HEK293 (cell line): ENCODE data around the gene CHRNA9.

ENCODE experiments used
- CTCF ChIA-PET: fragments of 350-600 bp; formaldehyde crosslinking; extraction: SDS; loops from one replicate; lab custom pipeline; 2021; ENCODE audit warnings: antibody characterized with exemption; lab: Yijun Ruan, JAX
- POLR2A ChIA-PET: fragments of 300-600 bp; formaldehyde crosslinking; extraction: SDS; loops from one replicate; lab custom pipeline; 2020; ENCODE audit warnings: antibody characterized with exemption, inconsistent platforms; lab: Yijun Ruan, JAX
- H3K27ac ChIP-seq: fragments of 200-500 bp; sonication (Bioruptor generic); 2 replicates; pipeline ENCODE4 v1.5.1; 2014; ENCODE audit warnings: low read depth, low read length, control low read depth, inconsistent platforms; ENCODE audit errors: extremely low read depth
- H3K36me3 ChIP-seq, 2 experiments: fragments of 200-500 bp in 1 of 2; sonication (Bioruptor generic) in 1 of 2; 1 replicate in 1 of 2; 2 replicates in 1 of 2; pipeline ENCODE4 v1.5.1; 2014 to 2017; ENCODE audit warnings: inconsistent platforms in 2 of 2, low read length in 2 of 2; ENCODE audit not compliant: control insufficient read depth in 2 of 2, insufficient read depth in 1 of 2
- H3K4me1 ChIP-seq: fragments of 200-500 bp; sonication (Bioruptor generic); 2 replicates; pipeline ENCODE4 v1.5.1; 2014; ENCODE audit warnings: mild to moderate bottlenecking, low read length, inconsistent platforms; ENCODE audit not compliant: control insufficient read depth, insufficient read depth
- H3K4me3 ChIP-seq: 2 replicates; pipeline ENCODE4 v1.5.1; 2011; ENCODE audit warnings: low read depth, mild to moderate bottlenecking, control low read depth, low read length, moderate library complexity
- H3K9me3 ChIP-seq: fragments of 200-500 bp; sonication (Bioruptor generic); 2 replicates; pipeline ENCODE4 v1.5.1; 2014; ENCODE audit warnings: low read depth, low read length, inconsistent platforms; ENCODE audit not compliant: control insufficient read depth, insufficient read depth
- FEZF1 ChIP-seq: fragments of 450-650 bp; formaldehyde crosslinking; IDR thresholded peaks from 2 replicates; pipeline ENCODE4 v1.5.1; 2016; ENCODE audit warnings: missing biosample characterization, missing genetic modification characterization
- OSR2 ChIP-seq: fragments of 450-650 bp; formaldehyde crosslinking; IDR thresholded peaks from 2 replicates; pipeline ENCODE4 v1.5.1; 2016; ENCODE audit warnings: missing biosample characterization, missing genetic modification characterization
- SP7 ChIP-seq: fragments of 450-650 bp; formaldehyde crosslinking; IDR thresholded peaks from 2 replicates; pipeline ENCODE4 v1.5.1; 2016; ENCODE audit warnings: missing biosample characterization, missing genetic modification characterization
- WT1 ChIP-seq: fragments of 450-650 bp; formaldehyde crosslinking; IDR thresholded peaks from 2 replicates; pipeline ENCODE4 v1.5.1; 2016; ENCODE audit warnings: missing biosample characterization, missing genetic modification characterization
- ZBTB17 ChIP-seq: fragments of 450-650 bp; formaldehyde crosslinking; IDR thresholded peaks from 2 replicates; pipeline ENCODE4 v1.5.1; 2016; ENCODE audit warnings: missing biosample characterization, missing genetic modification characterization
- ZEB2 ChIP-seq: fragments of 450-650 bp; formaldehyde crosslinking; IDR thresholded peaks from 2 replicates; pipeline ENCODE4 v1.5.1; 2016; ENCODE audit warnings: missing biosample characterization, missing genetic modification characterization
- ZNF174 ChIP-seq: fragments of 450-650 bp; formaldehyde crosslinking; IDR thresholded peaks from 2 replicates; pipeline ENCODE4 v1.5.0; 2017; ENCODE audit warnings: missing biosample characterization, mild to moderate bottlenecking, missing genetic modification characterization
- ZNF37A ChIP-seq: fragments of 450-650 bp; IDR thresholded peaks from 2 replicates; pipeline ENCODE4 v1.5.1; 2018; ENCODE audit warnings: missing biosample characterization, missing genetic modification characterization
- ZNF600 ChIP-seq: fragments of 450-650 bp; formaldehyde crosslinking; IDR thresholded peaks from 2 replicates; pipeline ENCODE4 v1.5.1; 2016; ENCODE audit warnings: missing biosample characterization, missing genetic modification characterization
- ZNF629 ChIP-seq: fragments of 450-650 bp; formaldehyde crosslinking; IDR thresholded peaks from 2 replicates; pipeline ENCODE4 v1.5.1; 2017; ENCODE audit warnings: missing biosample characterization, missing genetic modification characterization
- TF ChIP-seq, protein P1 (sequence below): fragments of 450-650 bp; formaldehyde crosslinking; IDR thresholded peaks from 2 replicates; pipeline ENCODE4 v1.5.1; 2016; ENCODE audit warnings: missing biosample characterization, missing genetic modification characterization
- TF ChIP-seq, protein P2 (sequence below): fragments of 450-650 bp; IDR thresholded peaks from 2 replicates; pipeline ENCODE4 v1.5.1; 2018; ENCODE audit warnings: missing biosample characterization, mild to moderate bottlenecking, missing genetic modification characterization
- TF ChIP-seq, protein P3 (sequence below): fragments of 450-650 bp; formaldehyde crosslinking; IDR thresholded peaks from 2 replicates; pipeline ENCODE4 v1.5.1; 2017; ENCODE audit warnings: missing biosample characterization, missing genetic modification characterization
- TF ChIP-seq, protein P4 (sequence below): fragments of 450-650 bp; formaldehyde crosslinking; IDR thresholded peaks from 2 replicates; pipeline ENCODE4 v1.5.1; 2016; ENCODE audit warnings: missing biosample characterization, missing genetic modification characterization

CHRNA9 gene

DNA sequence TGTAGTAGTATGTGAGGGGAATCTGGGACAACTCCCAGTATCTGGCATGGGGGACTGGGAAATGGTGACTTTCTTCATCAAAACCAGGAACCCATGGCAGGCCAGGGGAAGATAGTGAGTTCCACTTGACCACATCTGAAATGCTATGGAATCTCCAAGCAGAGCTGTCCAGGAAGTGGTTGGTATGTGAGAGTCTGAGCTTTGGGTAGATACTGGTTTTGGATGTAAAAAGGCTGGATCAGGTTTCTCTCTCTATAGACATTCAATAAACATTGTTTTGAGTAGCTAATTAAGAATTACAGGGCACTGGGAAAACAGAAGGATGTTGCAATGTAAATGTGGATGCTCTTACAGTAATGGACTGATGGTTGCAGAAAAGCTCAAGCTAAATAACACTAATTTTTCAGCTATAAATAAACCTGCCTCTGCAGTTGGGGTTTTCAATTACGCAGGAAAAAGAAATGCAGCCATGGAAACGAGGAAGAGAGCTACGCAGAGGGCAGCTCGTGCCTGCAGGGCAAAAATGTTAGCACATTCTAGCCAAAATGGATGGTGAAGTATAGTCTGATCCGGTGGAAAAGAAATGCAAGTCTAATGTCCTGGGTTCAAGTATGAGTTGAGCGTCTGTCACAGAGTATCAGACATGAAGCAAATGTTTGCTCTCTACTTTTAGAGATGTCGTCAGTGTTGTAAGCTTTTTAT is 13.4 kb upstream of the CHRNA9 start:
- H3K4me1 ChIP-seq = 0 out of 2 replicates have a peak, but pooled peaks cover 3% of the 10 kb centered on the region
- TF ChIP-seq WT1 (tag by site-specific recombination) = peak; percentile 29; the same call in 1 of the 2 replicates
- TF ChIP-seq ZEB2 (tag by site-specific recombination) = peak; percentile 59; the same call in 1 of the 2 replicates
- TF ChIP-seq SP7 (tag by site-specific recombination) = peak; percentile 82
- TF ChIP-seq FEZF1 (tag by site-specific recombination) = peak; percentile 31; the same call in 1 of the 2 replicates
- 0 out of 2 replicates have a peak, but pooled peaks have one; percentile 24 for TF ChIP-seq ZNF600
- TF ChIP-seq, protein P1, sequence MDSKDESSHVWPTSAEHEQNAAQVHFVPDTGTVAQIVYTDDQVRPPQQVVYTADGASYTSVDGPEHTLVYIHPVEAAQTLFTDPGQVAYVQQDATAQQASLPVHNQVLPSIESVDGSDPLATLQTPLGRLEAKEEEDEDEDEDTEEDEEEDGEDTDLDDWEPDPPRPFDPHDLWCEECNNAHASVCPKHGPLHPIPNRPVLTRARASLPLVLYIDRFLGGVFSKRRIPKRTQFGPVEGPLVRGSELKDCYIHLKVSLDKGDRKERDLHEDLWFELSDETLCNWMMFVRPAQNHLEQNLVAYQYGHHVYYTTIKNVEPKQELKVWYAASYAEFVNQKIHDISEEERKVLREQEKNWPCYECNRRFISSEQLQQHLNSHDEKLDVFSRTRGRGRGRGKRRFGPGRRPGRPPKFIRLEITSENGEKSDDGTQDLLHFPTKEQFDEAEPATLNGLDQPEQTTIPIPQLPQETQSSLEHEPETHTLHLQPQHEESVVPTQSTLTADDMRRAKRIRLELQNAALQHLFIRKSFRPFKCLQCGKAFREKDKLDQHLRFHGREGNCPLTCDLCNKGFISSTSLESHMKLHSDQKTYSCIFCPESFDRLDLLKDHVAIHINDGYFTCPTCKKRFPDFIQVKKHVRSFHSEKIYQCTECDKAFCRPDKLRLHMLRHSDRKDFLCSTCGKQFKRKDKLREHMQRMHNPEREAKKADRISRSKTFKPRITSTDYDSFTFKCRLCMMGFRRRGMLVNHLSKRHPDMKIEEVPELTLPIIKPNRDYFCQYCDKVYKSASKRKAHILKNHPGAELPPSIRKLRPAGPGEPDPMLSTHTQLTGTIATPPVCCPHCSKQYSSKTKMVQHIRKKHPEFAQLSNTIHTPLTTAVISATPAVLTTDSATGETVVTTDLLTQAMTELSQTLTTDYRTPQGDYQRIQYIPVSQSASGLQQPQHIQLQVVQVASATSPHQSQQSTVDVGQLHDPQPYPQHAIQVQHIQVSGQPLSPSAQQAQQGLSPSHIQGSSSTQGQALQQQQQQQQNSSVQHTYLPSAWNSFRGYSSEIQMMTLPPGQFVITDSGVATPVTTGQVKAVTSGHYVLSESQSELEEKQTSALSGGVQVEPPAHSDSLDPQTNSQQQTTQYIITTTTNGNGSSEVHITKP = peak; percentile 62
- TF ChIP-seq OSR2 (tag by site-specific recombination) = peak; percentile 64
- TF ChIP-seq, protein P2, sequence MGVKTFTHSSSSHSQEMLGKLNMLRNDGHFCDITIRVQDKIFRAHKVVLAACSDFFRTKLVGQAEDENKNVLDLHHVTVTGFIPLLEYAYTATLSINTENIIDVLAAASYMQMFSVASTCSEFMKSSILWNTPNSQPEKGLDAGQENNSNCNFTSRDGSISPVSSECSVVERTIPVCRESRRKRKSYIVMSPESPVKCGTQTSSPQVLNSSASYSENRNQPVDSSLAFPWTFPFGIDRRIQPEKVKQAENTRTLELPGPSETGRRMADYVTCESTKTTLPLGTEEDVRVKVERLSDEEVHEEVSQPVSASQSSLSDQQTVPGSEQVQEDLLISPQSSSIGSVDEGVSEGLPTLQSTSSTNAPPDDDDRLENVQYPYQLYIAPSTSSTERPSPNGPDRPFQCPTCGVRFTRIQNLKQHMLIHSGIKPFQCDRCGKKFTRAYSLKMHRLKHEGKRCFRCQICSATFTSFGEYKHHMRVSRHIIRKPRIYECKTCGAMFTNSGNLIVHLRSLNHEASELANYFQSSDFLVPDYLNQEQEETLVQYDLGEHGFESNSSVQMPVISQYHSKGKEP = peak; percentile 94
- TF ChIP-seq ZNF174 (tag by site-specific recombination) = no peak
- peak; percentile 82 for TF ChIP-seq ZNF629 (tag by site-specific recombination)
- TF ChIP-seq, protein P3, sequence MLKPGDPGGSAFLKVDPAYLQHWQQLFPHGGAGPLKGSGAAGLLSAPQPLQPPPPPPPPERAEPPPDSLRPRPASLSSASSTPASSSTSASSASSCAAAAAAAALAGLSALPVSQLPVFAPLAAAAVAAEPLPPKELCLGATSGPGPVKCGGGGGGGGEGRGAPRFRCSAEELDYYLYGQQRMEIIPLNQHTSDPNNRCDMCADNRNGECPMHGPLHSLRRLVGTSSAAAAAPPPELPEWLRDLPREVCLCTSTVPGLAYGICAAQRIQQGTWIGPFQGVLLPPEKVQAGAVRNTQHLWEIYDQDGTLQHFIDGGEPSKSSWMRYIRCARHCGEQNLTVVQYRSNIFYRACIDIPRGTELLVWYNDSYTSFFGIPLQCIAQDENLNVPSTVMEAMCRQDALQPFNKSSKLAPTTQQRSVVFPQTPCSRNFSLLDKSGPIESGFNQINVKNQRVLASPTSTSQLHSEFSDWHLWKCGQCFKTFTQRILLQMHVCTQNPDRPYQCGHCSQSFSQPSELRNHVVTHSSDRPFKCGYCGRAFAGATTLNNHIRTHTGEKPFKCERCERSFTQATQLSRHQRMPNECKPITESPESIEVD (tag by site-specific recombination) = peak; percentile 89
- TF ChIP-seq ZBTB17 (tag by site-specific recombination) = 0 out of 2 replicates have a peak, but pooled peaks have one; percentile 16
- no peak for TF ChIP-seq ZNF37A (tag by site-specific recombination)
- TF ChIP-seq, protein P4, sequence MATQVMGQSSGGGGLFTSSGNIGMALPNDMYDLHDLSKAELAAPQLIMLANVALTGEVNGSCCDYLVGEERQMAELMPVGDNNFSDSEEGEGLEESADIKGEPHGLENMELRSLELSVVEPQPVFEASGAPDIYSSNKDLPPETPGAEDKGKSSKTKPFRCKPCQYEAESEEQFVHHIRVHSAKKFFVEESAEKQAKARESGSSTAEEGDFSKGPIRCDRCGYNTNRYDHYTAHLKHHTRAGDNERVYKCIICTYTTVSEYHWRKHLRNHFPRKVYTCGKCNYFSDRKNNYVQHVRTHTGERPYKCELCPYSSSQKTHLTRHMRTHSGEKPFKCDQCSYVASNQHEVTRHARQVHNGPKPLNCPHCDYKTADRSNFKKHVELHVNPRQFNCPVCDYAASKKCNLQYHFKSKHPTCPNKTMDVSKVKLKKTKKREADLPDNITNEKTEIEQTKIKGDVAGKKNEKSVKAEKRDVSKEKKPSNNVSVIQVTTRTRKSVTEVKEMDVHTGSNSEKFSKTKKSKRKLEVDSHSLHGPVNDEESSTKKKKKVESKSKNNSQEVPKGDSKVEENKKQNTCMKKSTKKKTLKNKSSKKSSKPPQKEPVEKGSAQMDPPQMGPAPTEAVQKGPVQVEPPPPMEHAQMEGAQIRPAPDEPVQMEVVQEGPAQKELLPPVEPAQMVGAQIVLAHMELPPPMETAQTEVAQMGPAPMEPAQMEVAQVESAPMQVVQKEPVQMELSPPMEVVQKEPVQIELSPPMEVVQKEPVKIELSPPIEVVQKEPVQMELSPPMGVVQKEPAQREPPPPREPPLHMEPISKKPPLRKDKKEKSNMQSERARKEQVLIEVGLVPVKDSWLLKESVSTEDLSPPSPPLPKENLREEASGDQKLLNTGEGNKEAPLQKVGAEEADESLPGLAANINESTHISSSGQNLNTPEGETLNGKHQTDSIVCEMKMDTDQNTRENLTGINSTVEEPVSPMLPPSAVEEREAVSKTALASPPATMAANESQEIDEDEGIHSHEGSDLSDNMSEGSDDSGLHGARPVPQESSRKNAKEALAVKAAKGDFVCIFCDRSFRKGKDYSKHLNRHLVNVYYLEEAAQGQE = no peak
- no peaks in the 10 kb centered on the region for H3K36me3 ChIP-seq
- no peaks in the 10 kb centered on the region for H3K9me3 ChIP-seq
- H3K27ac ChIP-seq = no peak overlapping the region
- CTCF ChIA-PET = interaction anchor here (1.2 to 2.0 kb wide), 3 partner anchors 12 to 172 kb away, joined by 3 to 7 read pairs (median 4); no protein-coding TSS in a partner anchor
- H3K4me3 ChIP-seq = no peak overlapping the region
- POLR2A ChIA-PET = no interaction called here
